Right renal pelvis (tissue), 4 donors: Measurements from ENCODE around the gene KRT4. TPM values are rescaled to one million over a fixed set of nuclear protein-coding genes. Genes with fewer than 3 reads are reported as not detected.

ENCODE experiments used
- DNase-seq, 4 donors: peaks; one replicate each; pipeline ENCODE4 v3.0.0-alpha.2; 2013; ENCODE audit warnings: low read depth in 4 of 4, low spot score in 3 of 4, missing footprints in 1 of 4
- polyA plus RNA-seq, 4 donors: library from polyadenylated mRNA; unstranded; fragments of 120-200 nt; gene quantifications; one replicate each; pipeline ENCODE4 v1.2.1, GENCODE V29; 2013; ENCODE audit not compliant: insufficient read length in 4 of 4

Gene KRT4
- polyA plus RNA-seq, 4 donors, result 0.28 to 0.58 (median 0.34) TPM

DNA sequence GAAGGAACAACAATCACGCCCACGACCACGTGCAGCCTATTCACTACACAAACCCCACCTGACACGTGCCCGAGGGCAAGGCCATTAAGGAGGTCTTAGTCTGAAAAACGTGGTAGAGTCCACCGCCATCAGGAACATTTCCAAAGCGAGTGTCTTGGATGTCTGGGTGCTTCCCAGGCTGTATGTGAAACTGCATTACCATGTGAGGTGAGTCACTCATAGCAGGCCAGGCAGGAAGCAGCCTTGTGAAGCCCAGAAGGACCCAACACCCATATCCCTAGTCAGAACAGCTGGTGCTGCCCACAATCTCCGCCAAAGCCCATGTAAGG, 23.5 kb upstream of the KRT4 start:
- DNase-seq, result no peak

DNA sequence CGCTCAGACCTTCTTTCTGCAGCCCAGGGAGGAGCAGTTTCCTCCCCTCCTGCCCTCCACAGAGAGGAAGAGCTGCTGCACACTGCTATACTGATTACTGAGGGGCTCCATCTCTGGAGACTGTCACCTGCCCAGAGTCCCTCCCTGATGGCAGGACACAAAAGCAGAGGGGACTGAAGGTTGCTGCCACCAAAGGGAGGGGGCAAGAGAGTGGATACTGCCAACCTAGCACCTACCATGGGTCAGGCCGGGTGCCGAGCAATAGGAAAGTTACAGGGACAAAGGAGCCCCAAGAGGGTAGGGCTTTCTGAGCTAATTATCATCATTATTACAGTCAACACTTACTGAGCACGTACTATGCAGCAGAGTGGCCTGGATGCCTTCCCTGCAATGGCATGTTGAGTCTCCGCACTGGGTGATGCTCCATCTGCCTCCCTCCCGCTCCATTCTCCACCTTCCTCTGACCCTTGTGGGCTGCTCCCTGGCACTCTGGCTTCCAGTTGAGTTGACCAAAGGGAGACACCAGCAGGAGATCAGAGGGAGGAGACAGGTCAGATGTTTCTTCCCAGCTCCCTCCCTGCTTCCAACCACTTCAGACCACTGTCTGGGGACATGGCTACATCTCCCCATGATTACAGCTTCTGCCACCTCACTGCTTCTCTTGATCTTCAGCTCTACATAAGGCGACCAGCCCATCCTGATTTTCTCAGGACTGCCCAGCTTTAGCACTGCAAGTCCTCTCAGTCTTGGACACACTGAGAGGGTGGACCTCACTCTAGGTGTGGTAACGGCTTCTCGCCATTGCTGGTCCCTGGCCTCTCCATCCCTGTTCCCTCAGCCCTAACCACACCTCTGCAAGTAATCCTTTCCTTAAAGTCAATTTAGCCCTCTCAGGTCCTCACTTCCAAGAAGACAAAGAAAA, 22.8 kb upstream of the KRT4 start:
- no peak for DNase-seq

DNA sequence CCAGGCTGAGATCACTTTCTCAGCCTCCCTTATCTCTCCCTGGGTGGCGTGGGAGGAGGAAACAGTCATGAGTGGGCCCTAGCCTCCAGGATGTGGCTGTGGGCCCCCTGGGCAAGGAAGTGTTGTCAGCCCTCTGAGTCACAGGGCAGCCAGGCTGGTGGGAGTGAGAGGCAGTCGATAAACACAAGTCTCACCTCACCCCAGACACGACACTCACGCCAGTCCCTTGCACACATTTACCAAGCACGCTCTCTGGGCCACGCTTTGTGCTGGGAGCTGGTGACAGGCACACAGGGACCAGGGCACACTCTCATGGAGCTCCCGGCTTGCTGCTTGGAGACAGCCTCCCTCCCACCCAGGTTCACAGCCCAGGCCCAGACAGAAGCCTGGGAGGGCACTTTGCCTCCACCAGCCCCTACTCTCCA, 22.1 kb upstream of the KRT4 start:
- no peak for DNase-seq

DNA sequence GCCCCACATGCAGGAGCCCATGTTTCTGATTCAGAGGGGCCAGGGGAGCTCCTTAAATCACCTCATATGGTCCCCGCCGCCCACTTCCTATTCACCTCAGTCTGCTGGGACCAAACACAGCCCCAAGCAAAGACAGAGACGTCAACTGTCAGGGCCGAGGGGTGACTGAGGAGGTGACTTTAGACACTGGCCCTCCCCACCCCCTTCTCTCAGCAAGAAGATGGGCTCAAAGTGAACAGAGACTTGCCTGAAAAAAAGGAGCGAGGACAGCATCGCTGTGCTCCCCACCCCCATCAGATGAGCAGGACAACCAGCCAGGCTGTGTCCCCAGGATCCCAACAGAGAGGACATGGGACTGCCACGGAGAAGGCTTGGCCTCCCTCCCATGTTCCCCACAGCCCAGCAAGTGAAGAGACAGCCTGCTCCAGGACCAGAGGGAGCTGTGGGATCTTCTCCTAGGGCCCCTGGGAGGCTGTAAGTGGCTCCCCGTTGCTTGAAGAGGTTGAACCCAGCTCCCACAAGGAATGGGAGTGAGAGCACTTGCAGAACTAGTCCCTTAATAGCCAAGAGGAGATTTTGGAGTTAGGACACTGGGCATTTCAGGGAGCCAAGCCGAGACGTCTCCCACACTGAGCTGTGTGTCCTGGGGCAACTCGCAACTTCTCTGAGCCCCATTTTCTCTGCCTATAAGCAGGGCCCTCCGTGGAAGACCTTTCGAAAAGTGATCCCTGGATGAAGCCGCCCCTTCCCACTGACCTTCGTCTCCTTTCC, 21.5 kb upstream of the KRT4 start:
- DNase-seq, result no peak

DNA sequence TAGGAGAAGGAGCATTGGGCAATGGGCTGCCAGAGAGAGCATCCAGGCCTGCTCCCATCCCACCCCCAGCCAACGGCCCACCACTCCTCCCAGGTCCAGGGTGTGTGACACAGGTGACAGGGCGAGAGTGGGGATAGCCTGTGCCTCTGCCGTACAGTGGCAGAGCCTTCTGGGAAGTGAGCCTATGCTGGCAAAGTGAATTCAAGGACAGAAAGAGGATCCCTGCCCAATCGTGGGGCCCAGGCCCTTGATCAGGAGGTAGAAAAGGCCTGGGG, 20.7 kb upstream of the KRT4 start:
- no peak for DNase-seq

DNA sequence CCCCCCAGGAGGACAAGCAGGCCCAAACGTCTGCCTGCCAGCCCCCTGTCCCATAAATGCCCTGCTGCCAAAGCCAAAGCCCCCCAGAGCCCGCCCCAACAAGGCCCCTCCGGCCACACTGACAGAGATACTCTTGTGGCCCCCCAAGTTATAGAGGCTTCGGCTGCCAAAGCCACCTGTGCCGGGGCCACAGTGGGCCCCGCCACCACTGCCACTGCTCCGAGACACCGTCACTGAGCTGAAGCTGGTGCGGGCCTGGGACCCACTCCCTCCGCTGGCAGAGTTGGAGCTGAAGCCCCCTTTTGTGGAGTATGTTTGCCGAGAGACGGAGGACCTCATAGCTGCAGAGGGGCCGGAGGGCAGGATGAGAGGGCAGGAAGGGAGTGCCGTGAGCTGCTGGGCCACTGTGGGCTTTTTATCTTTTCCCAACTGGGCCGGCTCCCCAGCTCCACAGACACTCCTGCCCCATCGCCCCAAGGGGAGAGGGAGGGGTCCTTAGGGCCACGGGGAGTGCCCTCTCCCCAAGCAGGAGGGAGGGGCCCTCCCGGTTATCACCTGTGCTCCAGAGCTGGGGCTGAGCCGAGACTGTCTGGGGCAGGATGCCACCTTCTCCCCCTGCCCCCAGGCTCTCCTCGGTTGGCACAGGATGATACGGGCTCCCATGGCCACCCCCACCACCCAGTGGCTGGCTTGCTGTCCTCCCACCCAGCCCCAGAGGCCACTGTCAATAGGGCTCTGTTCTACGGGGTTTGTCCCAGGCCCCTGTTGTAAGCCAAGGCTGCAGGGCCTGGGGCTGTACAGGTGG, 20.2 kb upstream of the KRT4 start, which contains the start of gene KRT79:
Gene KRT79 (minus strand): TSS at position 390 of the 805 bp plus-strand sequence. CDS start 51 bp downstream, at position 339.
- DNase-seq, result no peak

DNA sequence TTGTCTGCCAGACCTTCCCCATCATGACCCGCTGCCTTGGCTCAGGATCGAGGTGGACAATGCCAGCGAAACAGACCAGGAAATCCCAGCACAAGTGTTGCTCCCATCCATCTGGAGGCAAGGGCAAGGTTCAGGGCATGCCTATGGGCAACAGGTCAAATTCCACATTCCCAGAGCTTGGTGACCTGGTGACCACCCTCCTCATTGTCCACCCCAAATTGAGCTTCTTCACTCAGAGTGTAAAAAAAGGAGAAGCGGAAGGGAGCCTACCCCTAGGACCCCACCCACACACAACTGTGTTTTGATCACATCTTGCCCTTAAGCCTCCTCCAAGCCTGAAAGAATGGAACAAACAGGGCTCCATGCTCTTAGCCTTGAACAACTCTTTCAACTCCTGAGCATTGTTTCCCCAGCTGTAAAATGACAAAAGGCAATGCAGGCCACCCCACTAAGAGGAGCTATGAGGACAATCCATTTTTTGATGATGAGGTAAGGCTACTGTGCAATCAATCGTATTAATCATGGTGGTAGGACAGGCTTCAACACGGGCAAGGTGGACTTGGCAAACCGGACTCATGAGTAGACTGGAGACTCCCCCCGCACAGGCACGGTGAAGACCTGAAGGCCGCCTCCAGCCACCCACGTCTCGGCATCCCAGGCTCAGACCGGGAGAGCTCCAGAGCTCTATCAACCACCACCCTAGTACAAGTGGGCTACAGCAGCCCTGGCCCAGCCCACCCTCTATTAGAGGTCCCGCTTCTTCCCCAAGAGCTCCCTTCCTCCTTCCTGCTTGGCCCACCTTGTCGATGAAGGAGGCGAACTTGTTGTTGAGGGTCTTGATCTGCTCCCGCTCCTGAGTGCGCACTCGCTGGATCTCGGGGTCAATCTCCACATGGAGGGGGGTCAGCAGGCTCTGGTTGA, 19.3 kb upstream of the KRT4 start:
- no peak for DNase-seq

DNA sequence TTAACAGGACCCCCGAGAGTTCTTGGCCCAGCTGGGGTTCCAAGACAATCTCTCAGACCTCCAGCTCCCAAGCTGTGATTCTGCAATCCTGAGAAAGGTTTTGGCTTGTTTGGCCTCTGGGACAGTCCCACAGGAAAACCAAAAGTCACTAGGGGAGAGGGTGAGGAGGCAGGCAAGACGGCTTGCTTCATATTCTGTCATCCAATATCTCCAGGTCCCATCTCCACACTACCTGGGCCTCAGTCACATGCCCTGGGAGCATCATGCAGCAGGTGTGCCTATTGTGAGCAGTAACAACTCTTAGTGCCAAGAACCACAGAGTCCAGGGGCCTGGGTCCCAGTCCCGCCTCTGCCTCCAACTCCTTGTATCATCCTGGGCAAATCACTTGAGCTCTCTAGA, 18.5 kb upstream of the KRT4 start:
- no peak for DNase-seq

DNA sequence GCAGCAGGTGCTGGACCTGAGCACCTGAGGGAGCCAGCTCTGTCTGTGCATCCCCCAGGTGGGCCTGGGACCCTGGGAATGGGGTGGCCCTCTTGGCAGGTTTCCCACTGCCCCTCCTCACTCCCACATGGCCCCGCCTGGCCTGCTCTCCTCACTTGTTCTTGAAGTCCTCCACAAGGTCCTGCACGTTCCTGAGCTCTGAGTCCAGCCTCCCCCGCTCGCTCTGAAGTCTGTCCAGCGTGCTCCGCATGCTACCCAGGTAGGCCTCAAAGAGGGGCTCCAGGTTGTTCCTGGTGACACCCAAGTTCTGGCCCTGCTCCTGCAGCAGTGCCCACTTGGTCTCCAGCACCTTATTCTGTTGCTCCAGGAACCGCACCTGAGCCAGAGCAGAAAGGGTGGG, 17.3 kb upstream of the KRT4 start:
- DNase-seq, result no peak

DNA sequence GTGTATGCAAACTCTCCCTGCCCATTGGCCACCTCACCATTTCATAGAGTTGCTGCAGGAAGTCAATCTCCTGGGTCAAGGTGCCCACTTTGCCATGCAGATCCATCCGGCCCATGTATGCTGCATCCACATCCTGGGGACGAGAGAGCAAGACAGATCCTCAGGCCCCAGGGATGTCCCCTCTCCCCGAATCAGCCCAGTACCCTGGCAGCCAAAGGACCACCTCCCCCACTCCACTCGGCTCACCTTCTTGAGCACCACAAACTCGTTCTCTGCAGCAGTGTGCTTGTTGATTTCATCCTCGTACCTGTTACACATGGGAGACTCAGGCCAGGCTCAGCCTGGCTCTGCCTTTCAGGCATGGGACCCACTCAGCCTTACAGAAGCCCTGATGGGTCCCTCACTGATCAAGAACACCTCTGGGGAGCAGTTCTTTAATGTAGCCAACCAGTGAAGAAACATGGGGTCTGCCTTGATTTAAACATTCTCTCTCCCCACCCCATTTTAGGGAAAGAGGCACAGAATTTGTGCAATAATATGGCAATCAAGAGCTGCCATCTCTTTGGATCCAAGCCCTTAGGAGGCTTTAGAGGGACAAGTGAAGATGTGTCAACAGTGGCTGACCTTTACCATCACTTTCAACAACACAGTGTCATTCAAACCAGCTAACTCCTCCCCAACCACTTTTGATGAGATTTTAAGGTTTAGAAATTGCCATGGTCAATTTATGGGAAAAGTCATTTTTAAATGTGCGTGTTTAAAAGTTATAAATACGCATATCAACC, 16.3 kb upstream of the KRT4 start:
- no peak for DNase-seq

DNA sequence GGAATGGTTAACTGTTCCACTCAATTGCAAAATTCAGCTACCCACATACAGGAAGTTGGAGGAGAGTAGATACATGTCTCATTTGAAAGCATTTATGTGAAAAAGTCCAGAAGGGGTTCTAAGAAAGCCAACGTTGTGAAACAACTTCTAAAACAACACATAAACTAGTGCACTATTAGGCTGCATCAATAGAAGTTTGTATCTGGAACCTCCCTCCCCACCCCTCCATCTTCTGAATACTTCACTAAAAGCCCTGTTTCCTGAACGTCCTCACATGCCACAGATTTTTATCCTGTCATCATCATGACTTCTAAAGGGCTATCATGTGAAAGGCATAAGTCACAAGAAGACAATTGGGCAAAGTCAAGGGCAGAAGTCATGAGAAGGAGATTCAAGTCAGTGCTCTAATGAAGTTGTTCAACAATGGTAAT, 14.7 kb upstream of the KRT4 start:
- no peak for DNase-seq

DNA sequence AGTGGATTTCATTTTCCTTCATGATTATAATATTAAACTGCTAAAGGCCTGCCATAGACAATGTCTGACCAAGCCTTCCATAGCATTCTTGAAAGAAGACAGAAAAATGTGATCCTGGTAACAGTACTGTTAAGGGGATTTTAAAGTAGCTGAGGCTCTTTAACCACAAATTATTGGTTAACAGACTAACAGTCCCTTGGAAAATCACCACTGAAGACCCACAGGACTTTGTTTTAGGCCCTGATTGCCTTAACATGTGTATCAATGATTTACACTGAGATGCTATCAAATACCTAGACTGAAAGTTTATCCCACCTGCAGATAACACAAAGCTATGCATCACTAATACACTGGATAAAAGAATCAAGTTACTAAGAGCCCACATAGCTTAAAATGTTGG, 14.2 kb upstream of the KRT4 start:
- DNase-seq, result no peak

DNA sequence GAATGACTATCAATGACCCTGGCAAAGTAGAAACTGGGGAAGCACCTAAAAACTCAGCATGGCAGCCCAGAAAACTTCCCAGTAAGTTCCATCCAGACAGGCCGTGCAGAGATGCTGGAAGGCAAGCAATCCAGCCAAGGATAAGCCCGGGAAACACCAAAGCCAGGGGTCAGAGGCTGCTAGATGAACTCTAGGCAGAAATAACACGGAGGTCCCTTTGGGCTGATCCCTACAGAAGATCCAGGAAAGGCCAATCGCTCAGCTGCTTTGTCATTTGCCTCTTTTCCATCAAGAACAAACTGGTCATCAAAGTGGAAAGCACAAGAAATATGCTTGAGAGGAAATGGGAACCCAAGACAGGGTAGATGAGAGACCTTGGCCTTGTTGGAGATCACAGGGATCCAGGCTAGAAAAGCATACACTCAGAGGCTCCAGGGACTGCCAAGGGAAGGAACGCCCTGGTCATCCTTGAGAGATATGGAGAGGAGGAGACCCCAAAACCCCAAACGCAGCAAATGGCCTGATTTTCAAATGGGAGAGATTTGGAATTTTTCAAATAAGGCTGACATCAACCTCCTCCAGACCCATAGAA, 13.7 kb upstream of the KRT4 start:
- DNase-seq, result no peak

DNA sequence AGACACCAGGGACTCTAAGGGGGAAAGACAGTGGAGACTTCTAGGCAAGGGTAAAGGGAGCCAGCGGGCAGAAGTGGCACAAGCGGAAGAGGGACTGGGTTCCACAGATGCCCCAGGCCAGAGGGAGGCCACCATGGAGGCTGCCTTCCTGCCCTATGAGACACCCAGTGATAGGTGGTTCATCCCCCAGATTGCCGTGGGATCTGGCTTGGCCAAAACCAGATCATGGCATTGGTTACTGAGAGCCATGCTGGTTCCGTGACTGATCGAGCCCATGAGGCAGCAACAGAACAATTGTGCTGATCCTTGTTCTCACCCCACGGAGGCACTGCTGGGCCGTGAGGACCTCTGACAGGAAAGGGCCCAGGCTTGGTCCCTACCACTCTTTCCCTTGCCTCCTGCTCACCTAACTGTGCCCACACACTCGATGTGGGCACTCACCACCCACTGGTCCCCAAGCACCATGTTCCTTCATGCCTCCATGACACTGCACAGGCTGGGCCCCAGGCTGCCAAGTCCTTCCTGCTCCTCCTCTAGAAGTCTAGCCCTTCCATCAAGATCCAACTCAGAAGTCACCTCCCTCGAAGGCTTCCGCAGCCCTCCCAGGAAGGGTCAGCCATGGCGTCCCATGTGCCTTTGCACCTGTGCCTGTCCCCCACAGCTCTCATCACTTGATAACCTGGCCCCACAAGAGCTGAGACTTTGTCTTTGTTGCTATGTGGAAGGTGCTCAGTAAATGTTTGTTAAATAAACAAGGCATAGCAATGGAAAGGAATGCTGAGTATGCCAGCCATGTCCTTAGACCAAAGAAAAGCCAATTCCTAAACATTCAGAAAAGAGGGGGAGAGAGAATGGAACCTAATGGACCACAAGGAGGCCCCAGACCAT, 12.9 kb upstream of the KRT4 start:
- DNase-seq, result no peak

DNA sequence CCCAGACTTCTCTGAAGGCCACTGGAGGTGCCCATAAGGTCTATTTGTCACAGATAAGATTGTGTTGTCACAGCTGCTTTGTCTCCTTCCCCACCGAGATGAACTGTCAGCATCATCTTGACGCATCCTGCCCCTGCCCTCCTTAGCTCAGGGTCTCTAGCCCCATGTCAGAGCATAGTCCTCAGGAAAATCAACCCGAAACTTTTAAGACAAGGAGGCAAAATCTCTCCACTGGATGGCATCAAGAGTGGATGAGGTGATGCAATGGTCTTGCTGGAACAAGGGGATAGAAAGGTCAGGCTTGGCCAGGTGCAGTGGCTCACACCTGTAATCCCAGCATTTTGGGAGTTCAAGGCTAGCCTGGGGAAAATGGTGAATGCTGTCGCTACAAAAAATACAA, 12.0 kb upstream of the KRT4 start:
- no peak for DNase-seq

DNA sequence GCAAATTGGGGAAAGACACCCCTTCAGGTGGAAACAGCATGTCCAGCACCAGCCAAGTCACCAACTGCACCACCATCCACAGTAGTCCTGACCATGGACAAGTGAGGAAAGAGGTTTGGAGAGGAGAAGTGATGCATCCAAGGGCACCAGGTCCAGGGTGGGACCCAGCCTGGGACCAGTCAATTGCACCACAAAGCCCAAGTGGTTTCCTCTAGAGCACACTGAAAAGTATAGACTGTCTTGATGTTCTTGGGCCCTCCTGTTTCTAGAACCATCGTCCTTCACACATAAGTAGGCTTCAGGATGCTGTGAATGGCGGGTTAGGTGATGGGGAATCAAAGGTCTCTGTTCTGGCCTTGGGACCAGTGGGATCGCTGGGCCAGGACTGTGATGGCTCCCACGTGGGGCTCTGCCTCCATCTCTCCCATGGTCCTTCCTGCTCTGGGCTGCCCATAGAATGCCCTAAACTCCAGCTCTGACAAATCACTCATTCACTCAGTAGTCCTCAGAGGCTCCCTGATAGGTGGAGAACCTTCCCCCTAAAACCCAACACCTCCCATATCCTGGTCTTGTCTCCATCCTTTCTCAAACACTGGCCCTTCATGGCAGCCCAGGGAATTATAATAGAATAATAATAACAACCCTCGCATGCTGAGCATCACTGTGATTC, 11.0 kb upstream of the KRT4 start:
- DNase-seq, result no peak

DNA sequence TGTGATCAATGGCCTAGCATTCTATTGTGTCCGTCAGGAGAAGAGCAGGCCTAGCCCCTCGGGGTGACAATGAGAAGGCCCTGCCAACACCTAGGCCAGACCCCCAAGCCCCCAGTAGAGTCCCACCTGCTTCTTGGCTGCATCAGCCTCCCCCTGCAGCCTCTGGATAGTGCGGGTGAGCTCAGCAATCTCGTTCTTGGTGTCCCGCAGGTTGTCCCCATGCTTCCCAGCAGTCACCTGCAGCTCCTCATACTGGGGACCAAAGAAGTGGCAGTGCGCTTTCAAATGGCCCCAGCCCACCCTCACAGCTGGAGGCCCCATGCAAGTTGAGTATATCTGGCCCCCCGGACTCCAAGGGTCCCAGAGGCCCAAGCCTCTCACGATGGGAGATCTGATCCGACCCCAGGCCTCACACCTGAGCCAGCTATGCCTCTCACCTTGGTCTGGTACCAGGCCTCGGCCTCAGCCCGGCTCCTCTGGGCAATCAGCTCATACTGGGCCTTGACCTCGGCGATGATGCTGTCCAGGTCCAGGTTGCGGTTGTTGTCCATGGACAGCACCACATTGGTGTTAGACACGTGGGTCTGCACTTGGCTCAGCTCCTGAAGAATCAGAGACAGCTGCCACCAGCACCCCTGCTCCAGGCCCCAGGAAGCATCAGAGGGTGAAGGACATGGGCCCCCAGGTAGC, 10.0 kb upstream of the KRT4 start:
- no peak for DNase-seq
